Neuronal stem cell (in vitro differentiated cells): ENCODE results near the gene MEGF6.

Experiments
- DNase-seq: peaks from one replicate; pipeline ENCODE4 v3.0.0-alpha.2; 2013; ENCODE audit warnings: low spot score
- H2AFZ ChIP-seq: one replicate; pipeline ENCODE4 v1.6.1; 2013; ENCODE audit warnings: mild to moderate bottlenecking, low read length, inconsistent platforms
- H2AK5ac ChIP-seq: 2 replicates; pipeline ENCODE4 v1.6.1; 2013; ENCODE audit warnings: low read depth, mild to moderate bottlenecking, inconsistent platforms, low read length, moderate library complexity, mixed read lengths
- H2BK120ac ChIP-seq: 2 replicates; pipeline ENCODE4 v1.6.1; 2013; ENCODE audit warnings: low read depth, mild to moderate bottlenecking, inconsistent platforms, low read length, moderate library complexity, mixed read lengths
- H2BK12ac ChIP-seq: one replicate; pipeline ENCODE4 v1.6.1; 2013; ENCODE audit warnings: low read length, inconsistent platforms
- H2BK15ac ChIP-seq: 2 replicates; pipeline ENCODE4 v1.6.1; 2013; ENCODE audit warnings: mild to moderate bottlenecking, low read length, inconsistent platforms, mixed read lengths
- H2BK5ac ChIP-seq: one replicate; pipeline ENCODE4 v1.6.1; 2013; ENCODE audit warnings: inconsistent platforms, mild to moderate bottlenecking, low read length, moderate library complexity
- H3K14ac ChIP-seq: one replicate; pipeline ENCODE4 v1.6.1; 2013; ENCODE audit warnings: low read length, inconsistent platforms
- H3K18ac ChIP-seq: 2 replicates; pipeline ENCODE4 v1.6.1; 2013; ENCODE audit warnings: low read length, inconsistent platforms
- H3K23ac ChIP-seq: 2 replicates; pipeline ENCODE4 v1.6.1; 2013; ENCODE audit warnings: low read depth, mild to moderate bottlenecking, mixed read lengths, low read length, inconsistent platforms; ENCODE audit not compliant: poor library complexity
- H3K27ac ChIP-seq: replicated peaks from 3 replicates; pipeline ENCODE4 v1.5.1; 2013; ENCODE audit warnings: low read length, inconsistent platforms
- H3K27me3 ChIP-seq, 3 experiments: 2 replicates each; pipeline ENCODE4 v1.6.1; 2013; ENCODE audit warnings: low read length in 3 of 3, mild to moderate bottlenecking in 2 of 3, inconsistent platforms in 1 of 3, low read depth in 1 of 3, mixed read lengths in 1 of 3, moderate library complexity in 1 of 3; ENCODE audit not compliant: control insufficient read depth in 3 of 3, insufficient read depth in 3 of 3
- H3K36me3 ChIP-seq, 2 donors: replicated peaks in 1 of 2; 2 replicates each; pipeline ENCODE4 v1.6.1; 2013; ENCODE audit warnings: low read length in 2 of 2; ENCODE audit not compliant: control insufficient read depth in 2 of 2, insufficient read depth in 2 of 2
- H3K4ac ChIP-seq: 2 replicates; pipeline ENCODE4 v1.6.1; 2013; ENCODE audit warnings: inconsistent platforms, mild to moderate bottlenecking, low read length, moderate library complexity
- H3K4me1 ChIP-seq, 2 donors: 1 replicate in 1 of 2; 2 replicates in 1 of 2; pipeline ENCODE4 v1.6.1; 2013; ENCODE audit warnings: low read length in 2 of 2, low read depth in 1 of 2; ENCODE audit not compliant: control insufficient read depth in 2 of 2, insufficient read depth in 1 of 2
- H3K4me2 ChIP-seq: one replicate; pipeline ENCODE4 v1.6.1; 2013; ENCODE audit warnings: mild to moderate bottlenecking, low read length, inconsistent platforms; ENCODE audit not compliant: insufficient read depth, poor library complexity, severe bottlenecking
- H3K4me3 ChIP-seq, 2 donors: 2 replicates each; pipeline ENCODE4 v1.5.1; 2013; ENCODE audit warnings: low read length in 2 of 2, mild to moderate bottlenecking in 2 of 2, inconsistent platforms in 1 of 2, moderate library complexity in 1 of 2
- H3K79me1 ChIP-seq: one replicate; pipeline ENCODE4 v1.6.1; 2013; ENCODE audit warnings: low read depth, mild to moderate bottlenecking, inconsistent platforms, low read length, moderate library complexity
- H3K9ac ChIP-seq: one replicate; pipeline ENCODE4 v1.6.1; 2013; ENCODE audit warnings: mild to moderate bottlenecking, low read depth, low read length, inconsistent platforms; ENCODE audit not compliant: poor library complexity
- H3K9me3 ChIP-seq, 2 donors: replicated peaks in 1 of 2; 2 replicates each; pipeline versions ENCODE3 to v1.6.1; 2013; ENCODE audit warnings: low read length in 2 of 2, mild to moderate bottlenecking in 2 of 2, inconsistent platforms in 1 of 2, low read depth in 1 of 2, mixed read lengths in 1 of 2, moderate library complexity in 1 of 2; ENCODE audit not compliant: control insufficient read depth in 2 of 2, insufficient read depth in 1 of 2
- H4K8ac ChIP-seq: one replicate; pipeline ENCODE4 v1.6.1; 2013; ENCODE audit warnings: low read depth, mild to moderate bottlenecking, inconsistent platforms, low read length, moderate library complexity
- H4K91ac ChIP-seq: one replicate; pipeline ENCODE4 v1.6.1; 2013; ENCODE audit warnings: low read length, low read depth, mild to moderate bottlenecking, inconsistent platforms; ENCODE audit not compliant: poor library complexity
- WGBS, 2 donors: extraction: QIAGEN DNeasy Blood & Tissue Kit; methylation state at CpG; one replicate each; pipeline ENCODE4 v1.1.7; 2013; ENCODE audit warnings: missing lambda C conversion rate in 2 of 2, mixed read lengths in 1 of 2; ENCODE audit not compliant: insufficient read length in 2 of 2, insufficient replicate concordance in 1 of 2; ENCODE audit errors: extremely low coverage in 2 of 2; 5-methylcytosine and 5-hydroxymethylcytosine counted together

MEGF6 gene

GRCh38 chr1:3646596-3646995 is 35.3 kb upstream of the MEGF6 start:
- no peak overlapping the region for H3K18ac ChIP-seq
- no peaks in the 10 kb centered on the region for H3K9me3 ChIP-seq
- WGBS, 2 donors = no CpG with 5 or more reads among the region's 20 CpGs
- H3K4me1 ChIP-seq = peaks cover 6% of the 10 kb centered on the region in 2 donors
- H3K27me3 ChIP-seq = peaks cover 12 to 17% (median 15%) of the 10 kb centered on the region in 3 experiments
- H2BK120ac ChIP-seq = no peak overlapping the region
- peaks cover 7% of the 10 kb centered on the region for H3K79me1 ChIP-seq
- no peak overlapping the region for H2BK12ac ChIP-seq
- H3K36me3 ChIP-seq = peaks cover 4 to 41% of the 10 kb centered on the region in 2 donors
- no peak overlapping the region for H2BK5ac ChIP-seq
- H4K91ac ChIP-seq = no peak overlapping the region
- no peak overlapping the region for H2AFZ ChIP-seq
- H3K27ac ChIP-seq = no peak overlapping the region
- no peak overlapping the region for H3K23ac ChIP-seq
- no peak overlapping the region for H3K4me2 ChIP-seq
- H4K8ac ChIP-seq = no peak overlapping the region
- no peak overlapping the region for H3K14ac ChIP-seq
- no peak overlapping the region for H2BK15ac ChIP-seq
- H3K9ac ChIP-seq = no peak overlapping the region
- H2AK5ac ChIP-seq = no peak overlapping the region
- DNase-seq = no peak
- H3K4ac ChIP-seq = no peak overlapping the region
- no peak overlapping the region for H3K4me3 ChIP-seq

GRCh38 chr1:3645666-3646355 is 34.5 kb upstream of the MEGF6 start:
- no peak overlapping the region for H2AFZ ChIP-seq
- H2BK12ac ChIP-seq = no peak overlapping the region
- no peak overlapping the region for H3K14ac ChIP-seq
- no peak overlapping the region for H2BK15ac ChIP-seq
- no peak overlapping the region for H3K18ac ChIP-seq
- no peaks in the 10 kb centered on the region for H3K9me3 ChIP-seq
- H3K79me1 ChIP-seq = peaks cover 5% of the 10 kb centered on the region
- H3K23ac ChIP-seq = no peak overlapping the region
- H2BK5ac ChIP-seq = no peak overlapping the region
- no peak overlapping the region for H3K9ac ChIP-seq
- H3K4me3 ChIP-seq = no peak overlapping the region
- H3K27ac ChIP-seq = no peak overlapping the region
- no peak for DNase-seq
- no peak overlapping the region for H2AK5ac ChIP-seq
- peaks cover 4 to 9% (median 7%) of the 10 kb centered on the region in 3 experiments for H3K27me3 ChIP-seq
- no peak overlapping the region for H2BK120ac ChIP-seq
- peaks cover 6% of the 10 kb centered on the region in 2 donors for H3K4me1 ChIP-seq
- H4K8ac ChIP-seq = no peak overlapping the region
- peaks cover 4 to 46% of the 10 kb centered on the region in 2 donors for H3K36me3 ChIP-seq
- no CpG with 5 or more reads among the region's 27 CpGs for WGBS, 2 donors
- H3K4ac ChIP-seq = no peak overlapping the region
- no peak overlapping the region for H4K91ac ChIP-seq
- H3K4me2 ChIP-seq = no peak overlapping the region

GRCh38 chr1:3645247-3645646 is 33.9 kb upstream of the MEGF6 start:
- Histone ChIP-seq H3K9me3 (no peaks in the 10 kb centered on the region), H3K36me3 (peaks cover 4 to 46% of the 10 kb centered on the region in 2 donors), H2BK12ac (no peak overlapping the region), H3K27ac (no peak overlapping the region), H2BK5ac (no peak overlapping the region), H3K23ac (no peak overlapping the region), H3K4me1 (peaks cover 6% of the 10 kb centered on the region in 2 donors), H3K9ac (no peak overlapping the region), H4K8ac (no peak overlapping the region), H3K4me2 (no peak overlapping the region), H2AK5ac (no peak overlapping the region), H2BK15ac (no peak overlapping the region), H2BK120ac (no peak overlapping the region), H3K18ac (no peak overlapping the region), H3K79me1 (peaks cover 5% of the 10 kb centered on the region), H3K27me3 (peaks cover 0 to 3% (median 2%) of the 10 kb centered on the region in 3 experiments), H3K4ac (no peak overlapping the region), H2AFZ (no peak overlapping the region), H4K91ac (no peak overlapping the region), H3K14ac (no peak overlapping the region), H3K4me3 (no peak overlapping the region)
- WGBS, 2 donors = no CpG with 5 or more reads among the region's 43 CpGs
- DNase-seq = no peak

DNA sequence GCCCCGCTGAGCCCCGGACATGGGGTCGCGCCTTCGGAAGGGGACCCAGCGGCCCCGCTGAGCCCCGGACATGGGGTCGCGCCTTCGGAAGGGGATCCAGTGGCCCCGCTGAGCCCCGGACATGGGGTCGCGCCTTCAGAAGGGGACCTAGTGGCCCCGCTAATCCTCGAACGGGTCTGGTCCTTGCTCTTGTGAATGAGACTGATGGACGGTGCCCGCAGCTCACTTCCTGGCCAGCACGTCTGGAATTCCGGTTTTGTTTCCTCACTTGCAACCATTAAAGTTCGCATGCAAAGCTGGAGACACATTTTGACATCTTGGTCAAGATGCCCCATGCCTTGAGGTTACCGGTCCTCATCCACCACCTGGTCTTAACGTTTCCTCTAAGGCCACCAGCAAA is 33.0 kb upstream of the MEGF6 start:
- no peak for DNase-seq
- no peak overlapping the region for H2BK5ac ChIP-seq
- WGBS, 2 donors = no CpG with 5 or more reads among the region's 25 CpGs
- no peak overlapping the region for H3K4me3 ChIP-seq
- H3K9me3 ChIP-seq = no peaks in the 10 kb centered on the region
- H3K27me3 ChIP-seq = no peaks in the 10 kb centered on the region
- H3K4ac ChIP-seq = no peak overlapping the region
- no peak overlapping the region for H2AK5ac ChIP-seq
- no peak overlapping the region for H3K14ac ChIP-seq
- no peak overlapping the region for H3K23ac ChIP-seq
- no peak overlapping the region for H3K27ac ChIP-seq
- H4K8ac ChIP-seq = no peak overlapping the region
- peaks cover 4 to 54% of the 10 kb centered on the region in 2 donors for H3K36me3 ChIP-seq
- H4K91ac ChIP-seq = no peak overlapping the region
- no peak overlapping the region for H2BK12ac ChIP-seq
- peaks cover 3 to 5% of the 10 kb centered on the region in 2 donors for H3K4me1 ChIP-seq
- no peak overlapping the region for H2AFZ ChIP-seq
- no peak overlapping the region for H2BK120ac ChIP-seq
- no peak overlapping the region for H3K9ac ChIP-seq
- no peak overlapping the region for H3K18ac ChIP-seq
- H3K4me2 ChIP-seq = no peak overlapping the region
- no peak overlapping the region for H2BK15ac ChIP-seq
- no peaks in the 10 kb centered on the region for H3K79me1 ChIP-seq
